Keratinocyte (primary cell): ENCODE measurements around the gene DACH1. TPM values are rescaled to one million over a fixed set of nuclear protein-coding genes. Genes with fewer than 3 reads are reported as not detected.

Source experiments
- DNase-seq: peaks from one replicate; pipeline ENCODE4 v3.0.0-alpha.2; 2011; ENCODE audit warnings: low read depth, missing footprints, low spot score
- FAIRE-seq: peaks from 2 replicates; lab custom pipeline; 2011; peaks lifted over from hg19 to GRCh38; lab: Jason Lieb, UNC
- H2AFZ ChIP-seq: 2 replicates; pipeline ENCODE4 v1.6.0; 2012; ENCODE audit warnings: low read length, control low read depth, inconsistent platforms; ENCODE audit not compliant: control insufficient read depth
- H3K27ac ChIP-seq: 2 replicates; pipeline ENCODE4 v1.5.1; 2011; ENCODE audit warnings: low read length; ENCODE audit not compliant: control insufficient read depth, insufficient read depth
- H3K27me3 ChIP-seq: 3 replicates; pipeline ENCODE4 v1.6.0; 2011; ENCODE audit warnings: low read length; ENCODE audit not compliant: control insufficient read depth, insufficient read depth; ENCODE audit errors: extremely low read depth
- H3K36me3 ChIP-seq, 2 experiments: 2 replicates in 1 of 2; 3 replicates in 1 of 2; pipeline ENCODE4 v1.5.1; 2011; ENCODE audit warnings: low read length in 2 of 2, mild to moderate bottlenecking in 1 of 2; ENCODE audit not compliant: control insufficient read depth in 2 of 2, insufficient read depth in 2 of 2; ENCODE audit errors: extremely low read depth in 1 of 2
- H3K4me1 ChIP-seq: 3 replicates; pipeline ENCODE4 v1.5.1; 2011; ENCODE audit warnings: low read length; ENCODE audit not compliant: control insufficient read depth, insufficient read depth; ENCODE audit errors: extremely low read depth
- H3K4me2 ChIP-seq: 3 replicates; pipeline ENCODE4 v1.6.0; 2011; ENCODE audit warnings: low read depth, low read length; ENCODE audit not compliant: control insufficient read depth, insufficient read depth; ENCODE audit errors: extremely low read depth
- H3K4me3 ChIP-seq, 3 experiments: fragments of 200-600 bp in 1 of 3; sonication (generic) in 1 of 3; 2 replicates in 2 of 3; 3 replicates in 1 of 3; pipeline ENCODE4 v1.5.1; 2011 to 2016; ENCODE audit warnings: low read length in 3 of 3, mild to moderate bottlenecking in 3 of 3, control low read depth in 2 of 3, inconsistent platforms in 1 of 3, low read depth in 1 of 3, mixed read lengths in 1 of 3, mixed run types in 1 of 3, moderate library complexity in 1 of 3; ENCODE audit not compliant: control insufficient read depth in 2 of 3, insufficient read depth in 2 of 3; ENCODE audit errors: extremely low read depth in 1 of 3
- H3K79me2 ChIP-seq: 2 replicates; pipeline ENCODE4 v1.6.0; 2012; ENCODE audit warnings: low read length; ENCODE audit not compliant: control insufficient read depth, insufficient read depth
- H3K9ac ChIP-seq: 3 replicates; pipeline ENCODE4 v1.6.0; 2011; ENCODE audit warnings: low read length; ENCODE audit not compliant: control insufficient read depth, insufficient read depth; ENCODE audit errors: extremely low read depth
- H3K9me1 ChIP-seq: 3 replicates; pipeline ENCODE4 v1.6.0; 2011; ENCODE audit warnings: low read length; ENCODE audit not compliant: control insufficient read depth, insufficient read depth; ENCODE audit errors: extremely low read depth
- H3K9me3 ChIP-seq: 2 replicates; pipeline ENCODE4 v1.5.1; 2012; ENCODE audit warnings: low read depth, low read length; ENCODE audit not compliant: control insufficient read depth
- H4K20me1 ChIP-seq: 3 replicates; pipeline ENCODE4 v1.6.0; 2011; ENCODE audit warnings: low read length; ENCODE audit not compliant: control insufficient read depth, insufficient read depth; ENCODE audit errors: extremely low read depth
- CTCF ChIP-seq, 3 experiments: IDR thresholded peaks in 1 of 3; conservative IDR thresholded peaks in 1 of 3; optimal IDR thresholded peaks in 1 of 3; 2 replicates in 2 of 3; 3 replicates in 1 of 3; pipeline versions ENCODE3 to v1.5.1; 2011; ENCODE audit warnings: low read length in 3 of 3, mild to moderate bottlenecking in 3 of 3, moderate library complexity in 2 of 3, control low read depth in 1 of 3, inconsistent platforms in 1 of 3; ENCODE audit not compliant: insufficient read depth in 2 of 3; ENCODE audit errors: extremely low read depth in 1 of 3
- EZH2 ChIP-seq: IDR thresholded peaks from one replicate; pipeline ENCODE4 v1.6.1; 2012; ENCODE audit warnings: inconsistent platforms, mild to moderate bottlenecking, low read length, moderate library complexity
- dilution Hi-C: fragments of 300-500 bp; cut with MboI; formaldehyde crosslinking; loops from one replicate; pipeline ENCODE4 v1.7.0; 2020; ENCODE audit warnings: low sequenced_read_pairs; ENCODE audit not compliant: extremely low pct_ligation_motif_present
- polyA plus RNA-seq, 5 experiments: library from polyadenylated mRNA; depleted of rRNA in 3 of 5; stranded (reverse) in 3 of 5; stranded (forward) in 1 of 5; unstranded in 1 of 5; fragments of >200 nt; gene quantifications; 1 replicate in 1 of 5; 2 replicates in 3 of 5; 3 replicates in 1 of 5; pipeline versions ENCODE4 v1.2.1 to v1.2.3, GENCODE V29; 2011 to 2012; ENCODE audit warnings: missing spikeins in 2 of 5, low read depth in 1 of 5, low replicate concordance in 1 of 5

Gene DACH1
- polyA plus RNA-seq, 1 donor (not counting 4 experiments of a cell fraction or from before 2014, with no cell fraction given), result not detected

DNA sequence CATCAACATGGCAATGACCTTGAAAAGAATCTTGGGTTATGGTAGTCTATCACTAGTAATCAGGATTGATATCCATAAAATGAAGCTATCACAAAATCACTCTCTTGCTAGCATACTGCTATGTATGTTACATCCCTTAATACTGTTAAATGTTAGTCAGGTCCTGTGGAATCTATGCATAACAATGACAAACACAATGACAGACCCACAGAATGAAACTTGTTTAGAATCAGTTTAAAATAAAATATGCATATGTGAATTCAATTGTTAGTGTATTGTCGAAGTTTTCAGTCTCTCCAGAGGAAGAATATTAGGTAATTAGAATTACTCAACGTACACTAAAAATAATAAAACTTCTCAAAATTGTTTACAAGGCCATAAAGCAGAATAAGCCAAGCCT, 137.6 kb downstream of the DACH1 start:
- Histone ChIP-seq H3K27me3 (no peaks in the 10 kb centered on the region), H2AFZ (no peak overlapping the region), H3K4me1 (no peaks in the 10 kb centered on the region), H3K79me2 (no peaks in the 10 kb centered on the region), H3K27ac (no peak overlapping the region), H4K20me1 (no peaks in the 10 kb centered on the region), H3K36me3 (no peaks in the 10 kb centered on the region), H3K9ac (no peak overlapping the region), H3K4me2 (no peak overlapping the region), H3K4me3 (no peak overlapping the region), H3K9me3 (no peaks in the 10 kb centered on the region), H3K9me1 (no peaks in the 10 kb centered on the region)
- DNase-seq, result no peak
- dilution Hi-C loops, result no loop called here
- TF ChIP-seq EZH2 (no peak), CTCF (optimal IDR thresholded peaks at IDR 0.05 in 1 of 3, IDR thresholded peaks at IDR 0.05 in 1 of 3, conservative IDR thresholded peaks at IDR 0.05 in 1 of 3; ENCODE audit: extremely low read depth in 1 of 3, insufficient read depth in 2 of 3, low read length in 3 of 3) (no peak)
- FAIRE-seq, result no peak

GRCh38 chr13:71727662-71728061, 139.3 kb downstream of the DACH1 start:
- no peak for FAIRE-seq
- dilution Hi-C loops, result no loop called here
- H4K20me1 ChIP-seq, result no peaks in the 10 kb centered on the region
- no peak for DNase-seq
- no peaks in the 10 kb centered on the region for H3K27me3 ChIP-seq
- no peak overlapping the region for H3K27ac ChIP-seq
- TF ChIP-seq CTCF (optimal IDR thresholded peaks at IDR 0.05 in 1 of 3, IDR thresholded peaks at IDR 0.05 in 1 of 3, conservative IDR thresholded peaks at IDR 0.05 in 1 of 3; ENCODE audit: extremely low read depth in 1 of 3, insufficient read depth in 2 of 3, low read length in 3 of 3), result no peak
- TF ChIP-seq EZH2, result no peak
- H3K36me3 ChIP-seq, result no peaks in the 10 kb centered on the region
- H3K4me3 ChIP-seq, result no peak overlapping the region
- no peak overlapping the region for H3K9ac ChIP-seq
- H2AFZ ChIP-seq, result no peak overlapping the region
- no peaks in the 10 kb centered on the region for H3K9me3 ChIP-seq
- H3K79me2 ChIP-seq, result no peaks in the 10 kb centered on the region
- no peaks in the 10 kb centered on the region for H3K4me1 ChIP-seq
- no peak overlapping the region for H3K4me2 ChIP-seq
- no peaks in the 10 kb centered on the region for H3K9me1 ChIP-seq
